RWPE1 (cell line): ENCODE data around the gene S100PBP.
"Not testable (repeated sequence)": the region's sequence is repeated elsewhere in the genome, so short reads cannot be mapped to it uniquely, and the experiment has no call there.

Experiments
- CTCF ChIA-PET: fragments of 350-600 bp; sonication (Branson Sonifier 250); formaldehyde crosslinking; extraction: SDS; loops from one replicate; lab custom pipeline; 2021; lab: Yijun Ruan, JAX
- POLR2A ChIA-PET: fragments of 400-600 bp; formaldehyde crosslinking; extraction: SDS; loops from one replicate; lab custom pipeline; 2020; ENCODE audit warnings: antibody characterized with exemption; ENCODE audit not compliant: low non-redundant PET; lab: Yijun Ruan, JAX
- DNase-seq: peaks from one replicate; pipeline ENCODE4 v3.0.0; 2012; ENCODE audit warnings: low spot score
- H3K27ac ChIP-seq: fragments of 450-650 bp; 2 replicates; pipeline ENCODE4 v1.5.1; 2017
- TF ChIP-seq, protein P1 (sequence below): fragments of 450-650 bp; conservative IDR thresholded peaks from 2 replicates; pipeline ENCODE4 v1.5.1; 2017; ENCODE audit warnings: low read depth, mild to moderate bottlenecking

The S100PBP gene

DNA sequence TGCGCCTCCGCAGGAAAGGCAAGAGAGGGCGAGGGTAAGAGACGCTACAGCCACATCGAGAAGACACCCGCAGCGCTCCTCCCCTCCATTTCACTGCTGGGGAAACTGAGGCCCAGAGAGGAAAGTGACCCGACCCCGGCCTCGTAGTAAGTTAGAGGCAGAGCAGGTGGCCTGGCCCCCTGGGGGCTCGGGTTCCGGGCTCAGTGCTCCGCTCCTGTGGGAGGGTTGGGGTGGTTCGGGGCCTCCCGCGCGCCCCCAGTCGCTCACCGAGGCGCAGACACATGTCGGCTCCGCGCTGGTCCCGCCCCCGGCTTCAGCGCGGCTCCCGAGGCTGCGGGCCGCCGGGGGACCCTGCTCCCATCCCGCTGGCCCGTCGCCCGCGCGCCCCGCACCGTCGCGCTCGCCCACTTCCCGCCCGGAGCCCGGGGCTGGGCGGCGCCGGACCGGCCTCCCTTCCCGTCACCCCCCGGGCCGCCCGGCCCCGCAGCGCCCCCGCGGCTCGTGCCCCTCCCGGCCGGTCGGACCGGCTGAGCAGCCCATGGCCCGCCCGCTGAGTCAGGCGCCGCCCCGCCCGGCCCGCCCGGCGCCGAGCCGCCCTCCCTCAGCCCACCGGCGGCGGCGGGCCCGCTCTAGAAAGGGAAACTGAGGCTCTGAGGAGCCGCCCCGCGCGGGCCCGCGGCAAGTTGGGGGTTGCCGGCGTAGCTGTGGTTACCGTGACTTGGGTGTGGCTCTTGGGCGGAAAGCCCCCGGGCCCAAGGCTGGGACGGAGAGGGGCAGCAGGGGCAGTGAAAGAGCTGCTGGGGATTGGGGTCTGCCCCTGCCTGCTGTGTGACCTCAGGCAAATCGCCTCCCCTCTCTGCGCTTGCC is 83.7 kb downstream of the S100PBP start, which contains the start of gene TMEM54:
Gene TMEM54, minus strand, starts transcription at position 434 of the 867 bp plus-strand sequence. Its CDS starts 151 bp downstream, at position 283.
- peak within 1 kb of the TSS; percentile 30 for H3K27ac ChIP-seq
- CTCF ChIA-PET: interaction anchor here (0.5 to 1.5 kb wide), 5 partner anchors 8 to 657 kb away, joined by 3 read pairs; no protein-coding TSS in a partner anchor
- POLR2A ChIA-PET: no interaction called here
- DNase-seq: peak; percentile 77
- TF ChIP-seq, protein P1, sequence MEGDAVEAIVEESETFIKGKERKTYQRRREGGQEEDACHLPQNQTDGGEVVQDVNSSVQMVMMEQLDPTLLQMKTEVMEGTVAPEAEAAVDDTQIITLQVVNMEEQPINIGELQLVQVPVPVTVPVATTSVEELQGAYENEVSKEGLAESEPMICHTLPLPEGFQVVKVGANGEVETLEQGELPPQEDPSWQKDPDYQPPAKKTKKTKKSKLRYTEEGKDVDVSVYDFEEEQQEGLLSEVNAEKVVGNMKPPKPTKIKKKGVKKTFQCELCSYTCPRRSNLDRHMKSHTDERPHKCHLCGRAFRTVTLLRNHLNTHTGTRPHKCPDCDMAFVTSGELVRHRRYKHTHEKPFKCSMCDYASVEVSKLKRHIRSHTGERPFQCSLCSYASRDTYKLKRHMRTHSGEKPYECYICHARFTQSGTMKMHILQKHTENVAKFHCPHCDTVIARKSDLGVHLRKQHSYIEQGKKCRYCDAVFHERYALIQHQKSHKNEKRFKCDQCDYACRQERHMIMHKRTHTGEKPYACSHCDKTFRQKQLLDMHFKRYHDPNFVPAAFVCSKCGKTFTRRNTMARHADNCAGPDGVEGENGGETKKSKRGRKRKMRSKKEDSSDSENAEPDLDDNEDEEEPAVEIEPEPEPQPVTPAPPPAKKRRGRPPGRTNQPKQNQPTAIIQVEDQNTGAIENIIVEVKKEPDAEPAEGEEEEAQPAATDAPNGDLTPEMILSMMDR: no peak

DNA sequence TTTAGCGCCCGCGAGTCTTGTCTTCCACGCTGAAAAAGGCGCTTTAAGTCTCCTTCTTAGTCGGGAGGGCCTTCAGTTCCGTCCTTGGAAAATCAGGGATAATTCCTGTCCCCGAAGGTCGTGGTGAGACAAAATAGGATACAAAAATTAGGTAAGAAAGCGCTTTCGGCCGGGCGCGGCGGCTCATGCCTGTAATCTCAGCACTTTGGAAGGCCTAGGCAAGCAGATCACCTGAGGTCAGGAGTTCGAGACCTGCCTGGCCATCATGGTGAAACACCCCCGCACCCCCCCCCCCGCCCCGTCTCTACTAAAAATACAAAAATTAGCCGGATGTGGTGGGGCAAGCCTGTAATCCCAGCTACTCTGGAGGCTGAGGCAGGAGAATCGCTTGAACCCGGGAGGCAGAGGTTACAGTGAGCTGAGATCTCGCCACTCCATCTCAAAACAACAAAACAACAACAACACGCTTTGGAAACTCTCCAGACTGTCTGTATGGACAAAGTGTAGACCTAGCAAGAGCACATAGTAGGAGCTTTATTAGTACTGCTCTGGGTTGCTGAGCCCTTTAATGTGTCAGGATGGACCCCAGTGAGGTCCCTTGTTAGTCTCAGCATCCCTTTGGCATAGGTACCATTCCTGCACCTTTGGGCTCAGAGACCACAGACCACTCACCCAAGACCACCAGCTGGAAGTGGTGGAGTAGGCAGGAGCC is 84.5 kb downstream of the S100PBP start:
- peak overlapping the region; percentile 30; the same call in 1 of the 2 replicates for H3K27ac ChIP-seq
- ChIA-PET POLR2A (no interaction called here), CTCF (interaction anchor here (0.6 to 1.5 kb wide), 5 partner anchors 9 to 405 kb away, joined by 3 read pairs; no protein-coding TSS in a partner anchor)

DNA sequence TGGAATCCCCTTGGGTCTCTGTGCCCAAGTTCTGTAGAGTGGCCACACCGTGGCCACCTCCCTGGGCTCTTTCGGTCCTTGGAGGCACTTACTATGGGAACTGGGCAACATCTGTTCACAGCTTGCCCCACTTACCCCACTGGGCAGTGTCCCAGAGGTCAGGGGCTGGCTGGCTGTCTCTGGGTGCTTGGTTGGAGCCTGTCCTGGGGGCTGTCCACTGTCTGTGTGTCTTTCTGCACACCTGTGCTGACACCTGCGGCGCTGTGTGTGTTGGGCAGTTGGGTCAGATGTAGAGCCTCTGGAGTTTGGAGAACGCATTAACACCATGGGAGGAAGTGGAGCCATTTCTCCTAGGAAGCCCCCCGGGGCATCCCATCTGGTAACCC is 85.1 kb downstream of the S100PBP start:
- TF ChIP-seq, protein P1: no peak
- H3K27ac ChIP-seq: no peak overlapping the region
- ChIA-PET POLR2A (no interaction called here), CTCF (interaction anchor here (0.7 to 1.5 kb wide), 4 partner anchors 10 to 405 kb away, joined by 3 read pairs; no protein-coding TSS in a partner anchor)
- DNase-seq: no peak

More for the DNA sequence above, 84.5 kb downstream of the S100PBP start:
- TF ChIP-seq, protein P1: no peak
- DNase-seq: no peak

DNA sequence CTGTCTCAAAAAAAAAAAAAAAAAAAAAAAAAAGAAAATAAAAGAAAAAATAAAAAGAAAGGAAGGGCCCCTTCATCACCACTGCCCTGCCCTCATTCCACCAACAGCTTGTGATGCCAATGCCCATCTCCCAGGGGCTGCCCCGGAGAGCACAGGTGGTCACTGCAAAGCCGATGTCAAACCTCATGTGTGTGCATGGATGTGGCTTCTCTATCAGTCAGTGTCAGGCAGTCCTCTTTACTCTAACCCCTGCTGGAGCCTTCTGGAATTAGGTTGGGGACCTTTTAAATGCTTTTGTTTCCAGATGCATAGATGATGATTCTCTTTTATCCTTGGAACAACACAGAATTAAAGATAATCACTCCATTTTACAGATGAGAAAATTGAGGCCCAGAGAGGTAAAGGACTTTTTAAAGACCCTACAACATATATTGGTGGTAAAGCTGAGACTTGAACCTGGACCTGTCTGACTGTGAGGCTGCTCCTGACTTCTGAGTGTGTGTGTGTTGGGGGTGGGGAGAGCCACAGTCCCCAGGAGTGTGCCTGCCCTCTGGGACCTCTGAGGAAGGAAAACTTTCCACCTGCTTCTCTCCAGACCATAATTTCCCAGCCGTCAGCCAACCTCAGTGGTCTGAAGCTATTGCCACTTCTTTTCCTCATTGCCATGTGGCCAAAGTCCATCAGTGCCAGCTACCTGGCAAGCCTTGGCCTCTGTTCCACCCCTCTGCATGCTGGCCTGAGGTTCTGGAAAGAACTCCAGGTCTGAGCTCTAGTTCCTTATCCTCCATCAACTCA is 86.7 kb downstream of the S100PBP start:
- ChIA-PET POLR2A (no interaction called here), CTCF (interaction anchor here (0.5 to 0.7 kb wide), 2 partner anchors 13 to 179 kb away, joined by 3 to 6 read pairs; no protein-coding TSS in a partner anchor)
- TF ChIP-seq, protein P1: no peak
- no peak for DNase-seq
- no peak overlapping the region for H3K27ac ChIP-seq

DNA sequence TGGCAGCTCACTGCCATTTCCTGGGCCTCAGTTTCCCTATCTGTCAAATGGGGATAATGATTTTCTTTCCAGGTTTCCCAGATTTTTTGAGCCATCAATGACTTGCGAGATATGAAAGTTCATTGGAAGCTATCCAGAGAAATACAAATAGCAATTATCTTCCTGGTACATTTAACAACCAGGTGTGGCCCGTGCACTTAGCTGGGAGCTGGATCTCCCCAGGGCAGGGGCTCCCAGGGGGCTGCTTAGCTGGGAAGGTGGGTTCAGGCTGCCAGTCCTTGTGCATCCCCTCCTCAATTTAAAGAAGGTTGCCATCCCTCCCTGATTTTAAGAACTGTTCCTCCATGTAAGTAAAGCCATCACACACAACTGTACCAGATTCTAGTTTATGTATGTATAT is 87.3 kb downstream of the S100PBP start:
- ChIA-PET CTCF (interaction anchor here (0.5 to 0.7 kb wide), 3 partner anchors 13 to 179 kb away, joined by 3 to 6 read pairs (median 4); no protein-coding TSS in a partner anchor), POLR2A (no interaction called here)
- H3K27ac ChIP-seq: no peak overlapping the region
- TF ChIP-seq, protein P1: no peak
- DNase-seq: no peak

DNA sequence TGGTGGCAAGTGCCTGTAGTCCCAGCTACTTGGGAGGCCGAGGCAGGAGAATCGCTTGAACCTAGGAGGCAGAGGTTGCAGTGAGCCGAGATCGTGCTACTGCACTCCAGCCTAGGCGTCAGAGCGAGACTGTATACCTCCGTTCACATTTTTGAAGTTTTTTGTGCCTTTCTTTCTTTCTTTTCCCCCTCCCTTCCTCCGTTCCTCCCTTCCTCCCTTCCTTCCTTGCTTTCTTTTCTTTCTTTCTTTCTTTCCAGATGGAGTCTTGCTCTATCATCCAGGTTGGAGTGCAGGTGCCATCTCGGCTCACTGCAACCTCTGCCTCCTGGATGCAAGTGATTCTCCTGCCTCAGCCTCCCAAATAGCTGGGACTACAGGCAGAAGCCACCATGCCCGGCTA is 88.1 kb downstream of the S100PBP start:
- H3K27ac ChIP-seq, POLR2A ChIA-PET: not testable (repeated sequence)

More for the DNA sequence above, 88.1 kb downstream of the S100PBP start:
- not testable (repeated sequence) for DNase-seq
- CTCF ChIA-PET: interaction anchor here (1.0 kb wide), 1 partner anchor 221 kb away, joined by 5 read pairs; no protein-coding TSS in a partner anchor
